Type B pancreatic cell (in vitro differentiated cells): Measurements from ENCODE around the gene FOXC2. TPM values are rescaled to one million over a fixed set of nuclear protein-coding genes. Genes with fewer than 3 reads are reported as not detected.

Source experiments
- DNase-seq: peaks from one replicate; pipeline ENCODE4 v3.0.0; 2021; ENCODE audit warnings: mixed read lengths; ENCODE audit not compliant: unreplicated experiment; ENCODE audit errors: extremely low spot score
- H3K27ac Mint-ChIP-seq: 2 replicates; pipeline ENCODE4 v1.8.0; 2021; ENCODE audit warnings: mild to moderate bottlenecking, mixed read lengths
- H3K27me3 Mint-ChIP-seq: 2 replicates; pipeline ENCODE4 v1.8.0; 2021; ENCODE audit warnings: mixed read lengths
- H3K36me3 Mint-ChIP-seq: 2 replicates; pipeline ENCODE4 v1.8.0; 2021; ENCODE audit warnings: mixed read lengths
- H3K4me1 Mint-ChIP-seq: one replicate; pipeline ENCODE4 v1.8.0; 2021; ENCODE audit warnings: mixed read lengths; ENCODE audit not compliant: unreplicated experiment
- H3K4me3 Mint-ChIP-seq: 2 replicates; pipeline ENCODE4 v1.8.0; 2021; ENCODE audit warnings: mild to moderate bottlenecking, mixed read lengths
- H3K9me3 Mint-ChIP-seq: 2 replicates; pipeline ENCODE4 v1.8.0; 2021; ENCODE audit warnings: mixed read lengths
- total RNA-seq: library from RNA; stranded (reverse); gene quantifications from 2 replicates; pipeline ENCODE4 v1.2.1, GENCODE V29; 2021; ENCODE audit warnings: low replicate concordance
- TF ChIP-seq, protein P1 (sequence below): fragments of 200-600 bp; sonication (generic); conservative IDR thresholded peaks from 2 replicates; pipeline ENCODE4 v1.5.0; 2021; ENCODE audit warnings: antibody characterized with exemption, mild to moderate bottlenecking

The FOXC2 gene
- total RNA-seq, 1 donor from 2014 or later: 11.3 TPM

DNA sequence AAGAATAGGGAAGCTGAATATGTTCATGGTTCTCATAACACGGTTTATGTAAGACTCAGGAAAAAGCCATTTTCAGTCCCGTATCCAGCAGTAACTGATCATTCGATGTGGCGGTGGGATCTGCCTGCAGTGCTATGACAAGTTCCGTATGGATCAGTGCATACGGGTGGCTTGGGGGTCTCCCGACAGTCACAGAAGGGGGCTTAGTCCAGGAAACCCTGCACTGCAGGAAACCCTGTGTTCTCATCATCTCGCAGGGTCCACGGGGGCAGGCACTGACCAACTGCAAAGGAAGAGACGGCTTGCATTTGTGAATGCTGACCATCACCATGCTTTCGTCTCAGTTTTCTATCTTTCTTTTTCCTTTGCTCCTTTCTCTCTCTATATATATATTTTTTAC lies 19.3 kb upstream of the FOXC2 start:
- DNase-seq: no peak
- H3K4me3 Mint-ChIP-seq: no peak overlapping the region
- H3K9me3 Mint-ChIP-seq: no peaks in the 10 kb centered on the region
- H3K4me1 Mint-ChIP-seq: peaks cover 1% of the 10 kb centered on the region
- no peak overlapping the region for H3K27ac Mint-ChIP-seq
- peaks cover 4% of the 10 kb centered on the region for H3K27me3 Mint-ChIP-seq
- TF ChIP-seq, protein P1, sequence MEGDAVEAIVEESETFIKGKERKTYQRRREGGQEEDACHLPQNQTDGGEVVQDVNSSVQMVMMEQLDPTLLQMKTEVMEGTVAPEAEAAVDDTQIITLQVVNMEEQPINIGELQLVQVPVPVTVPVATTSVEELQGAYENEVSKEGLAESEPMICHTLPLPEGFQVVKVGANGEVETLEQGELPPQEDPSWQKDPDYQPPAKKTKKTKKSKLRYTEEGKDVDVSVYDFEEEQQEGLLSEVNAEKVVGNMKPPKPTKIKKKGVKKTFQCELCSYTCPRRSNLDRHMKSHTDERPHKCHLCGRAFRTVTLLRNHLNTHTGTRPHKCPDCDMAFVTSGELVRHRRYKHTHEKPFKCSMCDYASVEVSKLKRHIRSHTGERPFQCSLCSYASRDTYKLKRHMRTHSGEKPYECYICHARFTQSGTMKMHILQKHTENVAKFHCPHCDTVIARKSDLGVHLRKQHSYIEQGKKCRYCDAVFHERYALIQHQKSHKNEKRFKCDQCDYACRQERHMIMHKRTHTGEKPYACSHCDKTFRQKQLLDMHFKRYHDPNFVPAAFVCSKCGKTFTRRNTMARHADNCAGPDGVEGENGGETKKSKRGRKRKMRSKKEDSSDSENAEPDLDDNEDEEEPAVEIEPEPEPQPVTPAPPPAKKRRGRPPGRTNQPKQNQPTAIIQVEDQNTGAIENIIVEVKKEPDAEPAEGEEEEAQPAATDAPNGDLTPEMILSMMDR: no peak
- peaks cover 6% of the 10 kb centered on the region for H3K36me3 Mint-ChIP-seq

DNA sequence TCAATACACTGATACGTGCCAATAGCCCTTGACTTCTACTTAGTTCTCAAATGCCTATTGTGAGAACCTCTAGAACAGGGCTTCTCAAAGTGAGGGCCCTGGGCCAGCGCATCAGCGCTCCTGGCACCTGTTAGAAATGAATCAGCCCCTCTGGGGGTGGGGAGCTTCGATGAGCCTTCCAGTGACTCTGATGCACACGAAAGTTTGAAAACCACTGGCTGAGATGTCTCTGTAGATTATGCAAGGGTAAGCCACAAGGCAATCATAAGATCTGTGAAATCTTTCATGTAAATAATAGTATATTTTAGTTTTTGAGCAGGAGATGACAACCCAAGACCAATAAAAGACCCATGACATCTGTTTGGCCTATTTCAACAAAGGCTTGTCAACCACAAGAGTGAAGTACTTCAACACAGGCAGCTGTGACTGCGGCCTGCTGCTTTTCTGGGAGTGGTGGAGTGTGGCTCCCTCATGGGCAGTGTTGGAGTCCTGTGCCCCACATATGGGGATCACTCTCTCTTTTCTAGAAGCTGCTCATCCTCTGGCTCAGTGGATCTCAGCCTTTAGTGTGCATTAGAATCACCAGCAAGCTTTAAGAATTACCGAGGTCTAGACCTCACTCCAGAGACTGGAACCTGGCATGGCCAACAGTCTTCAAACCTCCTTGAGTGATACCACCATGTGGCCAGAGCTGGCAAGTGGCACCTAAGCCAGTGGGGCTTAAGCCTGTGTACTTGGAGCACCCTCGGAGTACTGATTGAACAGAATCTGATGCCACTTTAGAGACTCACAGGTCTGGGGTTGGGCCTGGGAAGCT lies 17.3 kb upstream of the FOXC2 start:
- TF ChIP-seq, protein P1: no peak
- peaks cover 16% of the 10 kb centered on the region for H3K4me1 Mint-ChIP-seq
- no peak overlapping the region for H3K27ac Mint-ChIP-seq
- H3K9me3 Mint-ChIP-seq: no peaks in the 10 kb centered on the region
- DNase-seq: no peak
- peaks cover 4% of the 10 kb centered on the region for H3K27me3 Mint-ChIP-seq
- H3K4me3 Mint-ChIP-seq: no peak overlapping the region
- peaks cover 6% of the 10 kb centered on the region for H3K36me3 Mint-ChIP-seq

DNA sequence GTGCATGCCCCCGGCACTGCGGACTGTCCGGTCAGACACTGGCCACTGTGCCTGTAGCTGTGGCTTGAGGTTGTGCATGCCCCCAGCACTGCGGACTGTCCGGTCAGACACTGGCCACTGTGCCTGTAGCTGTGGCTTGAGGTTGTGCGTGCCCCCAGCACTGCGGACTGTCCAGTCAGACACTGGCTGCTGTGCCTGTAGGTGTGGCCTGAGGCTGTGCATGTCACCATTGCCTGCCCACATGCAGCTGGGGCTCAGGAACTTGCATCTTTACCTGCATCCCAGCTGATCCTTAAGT lies 16.8 kb upstream of the FOXC2 start:
- H3K9me3 Mint-ChIP-seq: no peaks in the 10 kb centered on the region
- H3K36me3 Mint-ChIP-seq: peaks cover 4% of the 10 kb centered on the region

DNA sequence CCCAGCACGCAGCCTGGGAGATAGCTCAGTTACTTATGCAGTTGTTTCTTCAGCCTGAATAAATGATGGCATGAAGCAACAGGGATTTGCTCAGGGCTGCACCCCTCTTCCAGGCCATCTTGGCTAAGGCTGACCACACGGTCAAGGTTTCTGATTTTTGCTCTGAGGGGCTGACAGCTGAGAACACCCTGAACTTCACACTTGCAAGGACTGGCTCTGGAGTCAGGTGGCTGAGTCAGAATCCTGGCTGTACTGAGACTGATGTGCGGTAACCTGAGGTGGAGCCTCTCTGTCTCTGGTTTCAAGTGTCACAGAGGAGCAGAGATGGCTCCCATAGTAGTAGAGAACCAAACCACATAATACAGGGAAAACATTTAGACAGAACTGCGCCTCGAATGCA lies 16.3 kb upstream of the FOXC2 start:
- peaks cover 4% of the 10 kb centered on the region for H3K27me3 Mint-ChIP-seq
- TF ChIP-seq, protein P1: no peak
- no peaks in the 10 kb centered on the region for H3K9me3 Mint-ChIP-seq
- H3K4me3 Mint-ChIP-seq: no peak overlapping the region
- peaks cover 17% of the 10 kb centered on the region for H3K4me1 Mint-ChIP-seq
- no peak for DNase-seq
- no peaks in the 10 kb centered on the region for H3K36me3 Mint-ChIP-seq
- H3K27ac Mint-ChIP-seq: no peak overlapping the region

More for the DNA sequence above, 16.8 kb upstream of the FOXC2 start:
- DNase-seq: no peak
- Mint-ChIP-seq H3K27ac (no peak overlapping the region), H3K27me3 (peaks cover 4% of the 10 kb centered on the region), H3K4me3 (no peak overlapping the region), H3K4me1 (peaks cover 17% of the 10 kb centered on the region)
- TF ChIP-seq, protein P1: no peak

DNA sequence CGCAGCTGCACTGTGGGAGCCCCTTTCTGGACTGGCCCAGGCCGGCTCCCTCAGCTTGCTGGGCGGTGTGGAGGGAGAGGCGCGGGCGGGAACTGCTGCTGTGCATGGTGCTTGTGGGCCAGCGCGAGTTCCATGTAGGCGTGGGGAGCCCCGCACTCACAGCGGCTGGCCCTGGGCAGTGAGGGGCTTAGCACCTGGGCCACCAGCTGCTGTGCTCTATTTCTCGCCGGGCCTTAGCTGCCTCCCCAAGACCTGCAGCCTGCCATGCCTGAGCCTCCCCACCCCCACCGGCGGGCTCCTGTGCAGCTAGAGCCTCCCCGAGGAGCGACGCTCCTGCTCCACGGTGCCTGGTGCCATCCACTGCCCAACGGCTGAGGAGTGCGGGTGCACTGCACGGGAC lies 13.3 kb upstream of the FOXC2 start:
- TF ChIP-seq, protein P1: no peak
- no peaks in the 10 kb centered on the region for H3K9me3 Mint-ChIP-seq

More for the DNA sequence above, 13.3 kb upstream of the FOXC2 start:
- H3K4me3 Mint-ChIP-seq: no peak overlapping the region
- no peak overlapping the region for H3K27ac Mint-ChIP-seq
- peaks cover 10% of the 10 kb centered on the region for H3K27me3 Mint-ChIP-seq
- no peaks in the 10 kb centered on the region for H3K36me3 Mint-ChIP-seq
- DNase-seq: no peak
- peaks cover 17% of the 10 kb centered on the region for H3K4me1 Mint-ChIP-seq
